ENCODE data around the gene HELZ2. TPM values are rescaled to one million over a fixed set of nuclear protein-coding genes. Genes with fewer than 3 reads are reported as not detected.

The HELZ2 gene
- total RNA-seq, 1 experiment from 2014 or later = 135 TPM

GRCh38 chr20:63549679-63550282 lies 24.3 kb downstream of the HELZ2 start:
- H3K27me3 Mint-ChIP-seq (ENCODE audit: unreplicated experiment) = peaks cover 8% of the 10 kb centered on the region
- CTCF ChIA-PET = no interaction called here
- H3K4me1 Mint-ChIP-seq (ENCODE audit: low read depth, unreplicated experiment) = peaks cover 10% of the 10 kb centered on the region

DNA sequence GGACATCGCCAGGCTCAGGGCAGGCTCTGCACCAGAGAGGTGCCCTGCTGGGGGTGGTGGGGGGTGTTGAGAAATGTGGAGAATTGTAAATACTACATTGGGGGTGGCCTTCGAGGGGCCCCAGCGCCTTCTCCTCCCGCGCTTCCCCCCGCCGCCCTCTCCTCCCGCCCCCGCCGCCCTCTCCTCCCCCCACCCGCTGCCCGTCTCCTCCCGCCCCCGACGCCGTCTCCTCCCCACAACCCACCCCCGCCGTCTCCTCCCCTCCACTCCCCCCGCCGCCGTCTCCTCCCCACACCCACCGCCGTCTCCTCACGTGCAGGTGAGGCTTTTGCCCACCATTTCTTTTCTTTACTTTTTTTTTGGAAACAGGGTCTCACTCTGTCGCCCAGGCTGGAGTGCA lies 25.0 kb downstream of the HELZ2 start:
- intact Hi-C loops (cut with micrococcal nuclease; ENCODE audit: unreplicated experiment) = no loop called here
- no peak overlapping the region for H3K27ac Mint-ChIP-seq (ENCODE audit: unreplicated experiment)

More at GRCh38 chr20:63549679-63550282, 24.3 kb downstream of the HELZ2 start:
- no peak for DNase-seq
- H3K27ac Mint-ChIP-seq (ENCODE audit: unreplicated experiment) = no peak overlapping the region
- H3K9me3 Mint-ChIP-seq (ENCODE audit: low read depth, unreplicated experiment) = no peaks in the 10 kb centered on the region
- no peak overlapping the region for H3K4me3 Mint-ChIP-seq (ENCODE audit: low read depth, unreplicated experiment)
- intact Hi-C loops (cut with micrococcal nuclease; ENCODE audit: unreplicated experiment) = no loop called here
- peaks cover 27% of the 10 kb centered on the region for H3K36me3 Mint-ChIP-seq (ENCODE audit: insufficient read depth, unreplicated experiment)
- TF ChIP-seq, protein P1, sequence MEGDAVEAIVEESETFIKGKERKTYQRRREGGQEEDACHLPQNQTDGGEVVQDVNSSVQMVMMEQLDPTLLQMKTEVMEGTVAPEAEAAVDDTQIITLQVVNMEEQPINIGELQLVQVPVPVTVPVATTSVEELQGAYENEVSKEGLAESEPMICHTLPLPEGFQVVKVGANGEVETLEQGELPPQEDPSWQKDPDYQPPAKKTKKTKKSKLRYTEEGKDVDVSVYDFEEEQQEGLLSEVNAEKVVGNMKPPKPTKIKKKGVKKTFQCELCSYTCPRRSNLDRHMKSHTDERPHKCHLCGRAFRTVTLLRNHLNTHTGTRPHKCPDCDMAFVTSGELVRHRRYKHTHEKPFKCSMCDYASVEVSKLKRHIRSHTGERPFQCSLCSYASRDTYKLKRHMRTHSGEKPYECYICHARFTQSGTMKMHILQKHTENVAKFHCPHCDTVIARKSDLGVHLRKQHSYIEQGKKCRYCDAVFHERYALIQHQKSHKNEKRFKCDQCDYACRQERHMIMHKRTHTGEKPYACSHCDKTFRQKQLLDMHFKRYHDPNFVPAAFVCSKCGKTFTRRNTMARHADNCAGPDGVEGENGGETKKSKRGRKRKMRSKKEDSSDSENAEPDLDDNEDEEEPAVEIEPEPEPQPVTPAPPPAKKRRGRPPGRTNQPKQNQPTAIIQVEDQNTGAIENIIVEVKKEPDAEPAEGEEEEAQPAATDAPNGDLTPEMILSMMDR (IDR thresholded peaks at IDR 0.05; ENCODE audit: unreplicated experiment) = no peak
- BruUV-seq (replicated peaks) = no TSS peak

DNA sequence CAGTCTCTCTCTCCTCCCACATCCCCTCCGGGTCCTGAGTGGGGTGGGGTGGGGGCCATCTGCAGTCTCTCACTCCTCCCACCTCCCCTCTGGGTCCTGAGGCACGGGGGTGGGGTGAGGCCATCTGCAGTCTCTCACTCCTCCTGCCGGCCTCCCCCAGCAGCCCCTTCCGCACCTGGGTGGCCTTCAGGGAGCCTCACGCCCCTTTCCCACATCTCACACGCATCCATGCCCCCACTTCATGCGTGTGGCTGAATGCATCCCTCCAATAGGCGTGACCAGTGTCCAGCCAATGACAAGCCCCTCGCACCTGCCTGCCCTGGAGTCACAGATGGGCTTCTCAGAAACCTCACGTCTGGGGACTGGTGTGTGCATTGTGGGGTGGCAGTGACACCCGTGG lies 25.5 kb downstream of the HELZ2 start:
- Mint-ChIP-seq H3K4me1 (ENCODE audit: low read depth, unreplicated experiment) (peaks cover 22% of the 10 kb centered on the region), H3K27ac (ENCODE audit: unreplicated experiment) (no peak overlapping the region), H3K36me3 (ENCODE audit: insufficient read depth, unreplicated experiment) (peaks cover 20% of the 10 kb centered on the region), H3K9me3 (ENCODE audit: low read depth, unreplicated experiment) (no peaks in the 10 kb centered on the region), H3K4me3 (ENCODE audit: low read depth, unreplicated experiment) (no peak overlapping the region), H3K27me3 (ENCODE audit: unreplicated experiment) (peaks cover 17% of the 10 kb centered on the region)
- CTCF ChIA-PET = interaction anchor here (1.5 kb wide), 1 partner anchor 10 kb away, joined by 6 read pairs; no protein-coding TSS in a partner anchor
- DNase-seq = no peak
- intact Hi-C loops (cut with micrococcal nuclease; ENCODE audit: unreplicated experiment) = no loop called here
- TF ChIP-seq, protein P1 (IDR thresholded peaks at IDR 0.05; ENCODE audit: unreplicated experiment) = no peak
- BruUV-seq (replicated peaks) = no TSS peak

More for the DNA sequence above, 25.0 kb downstream of the HELZ2 start:
- DNase-seq = no peak
- Mint-ChIP-seq H3K27me3 (ENCODE audit: unreplicated experiment) (peaks cover 12% of the 10 kb centered on the region), H3K9me3 (ENCODE audit: low read depth, unreplicated experiment) (no peaks in the 10 kb centered on the region), H3K4me1 (ENCODE audit: low read depth, unreplicated experiment) (peaks cover 18% of the 10 kb centered on the region), H3K4me3 (ENCODE audit: low read depth, unreplicated experiment) (no peak overlapping the region), H3K36me3 (ENCODE audit: insufficient read depth, unreplicated experiment) (peaks cover 23% of the 10 kb centered on the region)
- TF ChIP-seq, protein P1 (IDR thresholded peaks at IDR 0.05; ENCODE audit: unreplicated experiment) = no peak
- no TSS peak for BruUV-seq (replicated peaks)
- CTCF ChIA-PET = no interaction called here

DNA sequence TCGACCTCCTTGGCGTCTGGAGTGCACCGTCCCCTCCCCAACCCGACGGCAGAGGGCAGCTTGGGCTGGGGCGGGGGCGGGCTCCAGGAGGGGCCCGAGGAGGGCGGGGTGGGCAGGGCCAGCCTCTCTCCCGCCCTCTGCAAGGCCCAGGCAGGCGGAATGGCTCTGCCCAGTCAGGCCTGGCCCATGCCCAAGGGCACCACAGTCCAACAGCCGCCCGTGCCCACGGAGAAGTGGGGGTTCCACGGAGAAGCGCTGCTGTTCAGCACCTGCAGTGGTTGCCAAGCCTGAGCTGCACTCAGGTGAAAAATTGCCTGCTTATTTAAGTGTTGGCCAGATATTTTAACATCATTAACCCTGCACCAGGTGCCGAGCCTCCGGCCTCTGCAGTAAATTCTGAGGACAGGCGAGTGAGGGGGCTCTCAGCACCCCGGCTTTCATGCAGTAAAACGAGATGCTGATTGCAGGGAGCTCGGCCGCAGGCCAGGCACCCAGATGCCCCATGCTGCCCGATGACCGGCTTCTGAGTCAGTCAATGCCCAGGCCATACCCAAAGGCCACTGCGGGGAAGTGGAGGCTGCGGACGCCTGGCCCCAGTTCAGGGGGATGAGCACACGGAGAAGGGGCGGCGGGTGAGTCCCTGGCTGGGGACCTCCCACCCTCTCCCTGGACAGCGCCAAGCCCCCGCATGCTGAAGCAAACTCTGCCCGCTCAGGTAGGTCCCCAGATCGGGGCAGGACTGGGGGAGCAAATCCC lies 26.1 kb downstream of the HELZ2 start, which contains the start of gene SRMS:
Gene SRMS, minus strand, starts transcription at position 25 of the 756 bp plus-strand sequence. CDS start 286 bp downstream, outside the sequence.
- BruUV-seq (replicated peaks) = no TSS peak
- peaks cover 14% of the 10 kb centered on the region for H3K36me3 Mint-ChIP-seq (ENCODE audit: insufficient read depth, unreplicated experiment)
- no peaks in the 10 kb centered on the region for H3K9me3 Mint-ChIP-seq (ENCODE audit: low read depth, unreplicated experiment)
- CTCF ChIA-PET = interaction anchor here (1.5 kb wide), 1 partner anchor 10 kb away, joined by 6 read pairs; no protein-coding TSS in a partner anchor
- H3K4me3 Mint-ChIP-seq (ENCODE audit: low read depth, unreplicated experiment) = no peak within 1 kb of the TSS
- intact Hi-C loops (cut with micrococcal nuclease; ENCODE audit: unreplicated experiment) = no loop called here
- H3K27me3 Mint-ChIP-seq (ENCODE audit: unreplicated experiment) = peaks cover 19% of the 10 kb centered on the region
- peaks cover 27% of the 10 kb centered on the region for H3K4me1 Mint-ChIP-seq (ENCODE audit: low read depth, unreplicated experiment)
- no peak within 1 kb of the TSS for H3K27ac Mint-ChIP-seq (ENCODE audit: unreplicated experiment)
- TF ChIP-seq, protein P1 (IDR thresholded peaks at IDR 0.05; ENCODE audit: unreplicated experiment) = no peak
- DNase-seq = no peak

Data from Calu3 (cell line).